T-helper 1 cell treated with Interleukin-12 subunit alpha and Interleukin-12 subunit beta and Interleukin-4 antibody, amounts not matched to agents 30 μg/mL and 1 μg/mL, for 36 hours (primary cell): ENCODE results near the gene STK11.

Experiments used
- H3K27ac Mint-ChIP-seq: one replicate; pipeline ENCODE4 v1.8.0; 2021; ENCODE audit warnings: mild to moderate bottlenecking, mixed read lengths
- H3K27me3 Mint-ChIP-seq: one replicate; pipeline ENCODE4 v1.8.0; 2021; ENCODE audit warnings: low read depth, mixed read lengths
- H3K36me3 Mint-ChIP-seq: one replicate; pipeline ENCODE4 v1.8.0; 2021; ENCODE audit warnings: low read depth, mixed read lengths
- H3K4me1 Mint-ChIP-seq: one replicate; pipeline ENCODE4 v1.8.0; 2021; ENCODE audit warnings: low read depth, mixed read lengths
- H3K4me3 Mint-ChIP-seq: one replicate; pipeline ENCODE4 v1.8.0; 2021; ENCODE audit warnings: mild to moderate bottlenecking, moderate library complexity, mixed read lengths
- H3K9me3 Mint-ChIP-seq: one replicate; pipeline ENCODE4 v1.8.0; 2021; ENCODE audit warnings: mixed read lengths

Gene STK11

GRCh38 chr19:1268226-1269064 is 62.9 kb downstream of the STK11 start:
- H3K36me3 Mint-ChIP-seq, result peaks cover 28% of the 10 kb centered on the region
- peaks cover 47% of the 10 kb centered on the region for H3K4me1 Mint-ChIP-seq
- peak overlapping the region; percentile 80 for H3K4me3 Mint-ChIP-seq
- no peaks in the 10 kb centered on the region for H3K27me3 Mint-ChIP-seq
- H3K9me3 Mint-ChIP-seq, result no peaks in the 10 kb centered on the region
- H3K27ac Mint-ChIP-seq, result peak overlapping the region; percentile 76

- Mint-ChIP-seq H3K27me3 (no peaks in the 10 kb centered on the region), H3K27ac (peak within 1 kb of the TSS; percentile 88), H3K4me1 (peaks cover 53% of the 10 kb centered on the region), H3K4me3 (peak within 1 kb of the TSS; percentile 93), H3K9me3 (no peaks in the 10 kb centered on the region), H3K36me3 (peaks cover 35% of the 10 kb centered on the region)
These were observed 63.5 kb downstream of the STK11 start, which contains the start of gene CIRBP for GRCh38 chr19:1269065-1269477. Gene CIRBP (plus strand): TSS chr19:1269332. CDS start chr19:1270934, 1,602 bp downstream.

GRCh38 chr19:1269478-1270212 is 64.1 kb downstream of the STK11 start:
- peaks cover 35% of the 10 kb centered on the region for H3K36me3 Mint-ChIP-seq
- H3K4me1 Mint-ChIP-seq, result peaks cover 54% of the 10 kb centered on the region
- no peaks in the 10 kb centered on the region for H3K27me3 Mint-ChIP-seq
- H3K4me3 Mint-ChIP-seq, result peak overlapping the region; percentile 93
- H3K27ac Mint-ChIP-seq, result peak overlapping the region; percentile 79
- H3K9me3 Mint-ChIP-seq, result no peaks in the 10 kb centered on the region

- Mint-ChIP-seq H3K4me3 (peak overlapping the region; percentile 93), H3K36me3 (peaks cover 35% of the 10 kb centered on the region), H3K9me3 (no peaks in the 10 kb centered on the region), H3K27ac (peak overlapping the region; percentile 79), H3K27me3 (no peaks in the 10 kb centered on the region), H3K4me1 (peaks cover 51% of the 10 kb centered on the region)
These were observed 64.8 kb downstream of the STK11 start for GRCh38 chr19:1270213-1270853.

GRCh38 chr19:1270854-1271527 is 65.4 kb downstream of the STK11 start:
- H3K9me3 Mint-ChIP-seq, result no peaks in the 10 kb centered on the region

GRCh38 chr19:1271528-1272422 is 66.2 kb downstream of the STK11 start:
- no peaks in the 10 kb centered on the region for H3K9me3 Mint-ChIP-seq
- no peaks in the 10 kb centered on the region for H3K27me3 Mint-ChIP-seq
- H3K27ac Mint-ChIP-seq, result peak overlapping the region; percentile 45
- peaks cover 36% of the 10 kb centered on the region for H3K36me3 Mint-ChIP-seq
- H3K4me1 Mint-ChIP-seq, result peaks cover 52% of the 10 kb centered on the region
- peak overlapping the region; percentile 93 for H3K4me3 Mint-ChIP-seq

More at GRCh38 chr19:1270854-1271527, 65.4 kb downstream of the STK11 start:
- H3K36me3 Mint-ChIP-seq, result peaks cover 35% of the 10 kb centered on the region
- H3K4me1 Mint-ChIP-seq, result peaks cover 49% of the 10 kb centered on the region
- no peaks in the 10 kb centered on the region for H3K27me3 Mint-ChIP-seq
- H3K4me3 Mint-ChIP-seq, result peak overlapping the region; percentile 93
- peak overlapping the region; percentile 79 for H3K27ac Mint-ChIP-seq

- Mint-ChIP-seq H3K4me3 (peak overlapping the region; percentile 40), H3K36me3 (peaks cover 38% of the 10 kb centered on the region), H3K4me1 (peaks cover 49% of the 10 kb centered on the region), H3K27me3 (no peaks in the 10 kb centered on the region), H3K27ac (peak overlapping the region; percentile 62), H3K9me3 (no peaks in the 10 kb centered on the region)
These were observed 67.1 kb downstream of the STK11 start for GRCh38 chr19:1272423-1273262.

GRCh38 chr19:1273263-1274041 is 67.9 kb downstream of the STK11 start:
- Mint-ChIP-seq H3K4me3 (peak overlapping the region; percentile 46), H3K4me1 (peaks cover 46% of the 10 kb centered on the region), H3K9me3 (no peaks in the 10 kb centered on the region), H3K27me3 (no peaks in the 10 kb centered on the region), H3K27ac (peak overlapping the region; percentile 62), H3K36me3 (peaks cover 38% of the 10 kb centered on the region)

GRCh38 chr19:1274081-1274851 is 68.7 kb downstream of the STK11 start:
- peaks cover 38% of the 10 kb centered on the region for H3K36me3 Mint-ChIP-seq
- H3K27ac Mint-ChIP-seq, result peak overlapping the region; percentile 69

GRCh38 chr19:1274852-1275259 is 69.3 kb downstream of the STK11 start:
- Mint-ChIP-seq H3K4me3 (peak overlapping the region; percentile 56), H3K36me3 (peaks cover 44% of the 10 kb centered on the region), H3K27ac (peak overlapping the region; percentile 69), H3K27me3 (no peaks in the 10 kb centered on the region), H3K9me3 (no peaks in the 10 kb centered on the region), H3K4me1 (peaks cover 44% of the 10 kb centered on the region)

More at GRCh38 chr19:1274081-1274851, 68.7 kb downstream of the STK11 start:
- H3K27me3 Mint-ChIP-seq, result no peaks in the 10 kb centered on the region
- H3K4me3 Mint-ChIP-seq, result peak overlapping the region; percentile 56
- peaks cover 42% of the 10 kb centered on the region for H3K4me1 Mint-ChIP-seq
- H3K9me3 Mint-ChIP-seq, result no peaks in the 10 kb centered on the region

GRCh38 chr19:1275260-1275975 is 69.8 kb downstream of the STK11 start, which contains the start of gene FAM174C:
Gene FAM174C (plus strand): TSS chr19:1275530. CDS start chr19:1275550, 20 bp downstream.
- H3K36me3 Mint-ChIP-seq, result peaks cover 42% of the 10 kb centered on the region
- H3K27ac Mint-ChIP-seq, result peak within 1 kb of the TSS; percentile 97
- H3K4me3 Mint-ChIP-seq, result peak within 1 kb of the TSS; percentile 93
- no peaks in the 10 kb centered on the region for H3K9me3 Mint-ChIP-seq
- no peaks in the 10 kb centered on the region for H3K27me3 Mint-ChIP-seq
- H3K4me1 Mint-ChIP-seq, result peaks cover 42% of the 10 kb centered on the region
